ENCODE data around the gene RSPH6A. TPM values are rescaled to one million over a fixed set of nuclear protein-coding genes. Genes with fewer than 3 reads are reported as not detected.

Gene RSPH6A
- total RNA-seq, 1 experiment from 2014 or later = 0.55 TPM

DNA sequence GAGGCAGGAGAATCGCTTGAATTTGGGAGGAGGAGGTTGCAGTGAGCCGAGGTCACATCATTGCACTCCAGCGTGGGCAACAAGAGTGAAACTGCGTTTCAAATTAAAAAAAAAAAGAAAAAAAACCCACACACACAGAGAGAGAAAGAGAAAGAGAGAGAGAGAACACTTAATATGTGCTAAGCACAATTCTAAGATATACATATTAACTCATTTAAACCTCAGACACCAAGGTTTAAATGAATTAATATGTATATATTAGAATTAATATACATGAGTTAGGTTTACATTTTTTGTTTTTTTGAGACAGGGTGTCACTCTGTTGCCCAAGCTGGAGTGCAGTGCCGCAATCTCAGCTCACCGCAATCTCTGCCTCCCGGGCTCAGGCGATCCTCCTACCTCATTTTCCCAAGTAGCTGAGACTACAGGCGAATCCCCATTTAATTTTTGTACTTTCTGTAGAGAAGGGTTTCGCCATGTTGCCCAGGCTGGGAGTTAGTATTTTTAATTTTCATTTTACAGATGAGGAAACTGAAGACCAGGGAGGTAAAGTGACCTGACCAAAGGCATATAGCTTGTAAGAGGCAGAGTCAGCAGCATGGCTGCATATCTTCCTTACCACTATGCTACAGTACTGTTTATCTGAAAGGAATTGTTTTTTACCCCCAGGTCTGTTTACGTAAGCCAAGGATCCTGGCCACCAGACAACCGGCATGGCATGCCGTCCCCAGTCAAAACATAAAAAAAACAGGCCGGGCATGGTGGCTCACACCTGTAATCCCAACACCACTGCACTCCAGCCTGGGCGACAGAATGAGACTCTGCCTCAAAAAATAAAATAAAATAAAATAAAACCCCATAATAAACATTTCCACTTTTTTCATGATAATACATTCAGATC is 45.5 kb upstream of the RSPH6A start:
- H3K4me1 Mint-ChIP-seq = peaks cover 21 to 26% of the 10 kb centered on the region in 2 experiments
- no CpG with 5 or more reads among the region's 15 CpGs for WGBS (ENCODE audit: extremely low coverage, insufficient read length, low lambda C conversion rate)
- no peaks in the 10 kb centered on the region; a peak in 1 of 5 replicates for H3K9me3 Mint-ChIP-seq
- no peak overlapping the region for H3K18ac ChIP-seq (ENCODE audit: insufficient read length, low read depth, low read length)
- no peak overlapping the region for H3K4me2 ChIP-seq (ENCODE audit: insufficient read depth, insufficient read length, low read length)
- H2BK120ac ChIP-seq (ENCODE audit: low read depth, low read length, poor library complexity, severe bottlenecking) = no peak overlapping the region
- no peak overlapping the region for H3K9ac ChIP-seq (ENCODE audit: extremely low read depth, insufficient read length, low read length)
- no peak for DNase-seq
- H3T11ph ChIP-seq (ENCODE audit: low read length) = no peak overlapping the region
- H3K56ac ChIP-seq (ENCODE audit: insufficient read length, low read depth, low read length) = no peak overlapping the region
- H2BK20ac ChIP-seq (ENCODE audit: low read depth, low read length, poor library complexity, severe bottlenecking) = no peak overlapping the region
- TF ChIP-seq, protein P1, sequence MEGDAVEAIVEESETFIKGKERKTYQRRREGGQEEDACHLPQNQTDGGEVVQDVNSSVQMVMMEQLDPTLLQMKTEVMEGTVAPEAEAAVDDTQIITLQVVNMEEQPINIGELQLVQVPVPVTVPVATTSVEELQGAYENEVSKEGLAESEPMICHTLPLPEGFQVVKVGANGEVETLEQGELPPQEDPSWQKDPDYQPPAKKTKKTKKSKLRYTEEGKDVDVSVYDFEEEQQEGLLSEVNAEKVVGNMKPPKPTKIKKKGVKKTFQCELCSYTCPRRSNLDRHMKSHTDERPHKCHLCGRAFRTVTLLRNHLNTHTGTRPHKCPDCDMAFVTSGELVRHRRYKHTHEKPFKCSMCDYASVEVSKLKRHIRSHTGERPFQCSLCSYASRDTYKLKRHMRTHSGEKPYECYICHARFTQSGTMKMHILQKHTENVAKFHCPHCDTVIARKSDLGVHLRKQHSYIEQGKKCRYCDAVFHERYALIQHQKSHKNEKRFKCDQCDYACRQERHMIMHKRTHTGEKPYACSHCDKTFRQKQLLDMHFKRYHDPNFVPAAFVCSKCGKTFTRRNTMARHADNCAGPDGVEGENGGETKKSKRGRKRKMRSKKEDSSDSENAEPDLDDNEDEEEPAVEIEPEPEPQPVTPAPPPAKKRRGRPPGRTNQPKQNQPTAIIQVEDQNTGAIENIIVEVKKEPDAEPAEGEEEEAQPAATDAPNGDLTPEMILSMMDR (conservative IDR thresholded peaks at IDR 0.05) = no peak
- H2AFZ ChIP-seq (ENCODE audit: low read length) = no peak overlapping the region
- H3K14ac ChIP-seq (ENCODE audit: insufficient read depth, low read length) = no peak overlapping the region
- H3K4me3 Mint-ChIP-seq = peak overlapping the region; percentile 97 to 100; a peak in 4 of 5 replicates
- H4K20me1 ChIP-seq (ENCODE audit: control insufficient read depth, insufficient read depth, insufficient read length) = no peaks in the 10 kb centered on the region
- H3K23ac ChIP-seq (ENCODE audit: insufficient read length, low read depth, low read length) = no peak overlapping the region
- H3K36me3 Mint-ChIP-seq (ENCODE audit: insufficient read depth in 1 of 3, low read depth in 3 of 3) = peaks cover 16 to 32% (median 18%) of the 10 kb centered on the region in 3 experiments; a peak in 6 of 7 replicates
- H3K79me1 ChIP-seq (ENCODE audit: insufficient read depth, low read depth, low read length, poor library complexity, severe bottlenecking) = no peaks in the 10 kb centered on the region
- H3K27ac ChIP-seq (ENCODE audit: insufficient read length, low read depth, low read length) = no peak overlapping the region
- H2AK5ac ChIP-seq (ENCODE audit: insufficient read length, low read length) = no peak overlapping the region
- peaks cover 10% of the 10 kb centered on the region; the same call in 1 of the 2 replicates for H3K79me2 ChIP-seq (ENCODE audit: insufficient read depth, low read length)
- no peak overlapping the region; a peak in 1 of 7 replicates for H3K27ac Mint-ChIP-seq
- no peak overlapping the region for H3K4ac ChIP-seq (ENCODE audit: low read depth, low read length)
- no peak overlapping the region for H4K8ac ChIP-seq (replicated peaks; ENCODE audit: insufficient read length, low read depth, low read length)
- H2BK5ac ChIP-seq (ENCODE audit: insufficient read length, low read length) = no peak overlapping the region
- H3K23me2 ChIP-seq (ENCODE audit: insufficient read length, low read depth, low read length, poor library complexity, severe bottlenecking) = peaks cover 18% of the 10 kb centered on the region
- no peaks in the 10 kb centered on the region for H3K4me1 ChIP-seq (ENCODE audit: insufficient read depth, low read length)
- H3K27me3 Mint-ChIP-seq (ENCODE audit: low read depth) = no peaks in the 10 kb centered on the region; the same call in 1 of the 2 replicates
- H4K5ac ChIP-seq (ENCODE audit: insufficient read length, low read depth, low read length) = no peak overlapping the region
- H2BK12ac ChIP-seq (ENCODE audit: insufficient read length, low read depth, low read length) = no peak overlapping the region
- H3K9me3 ChIP-seq (ENCODE audit: control insufficient read depth, low read depth, low read length) = no peaks in the 10 kb centered on the region
- H4K91ac ChIP-seq (ENCODE audit: insufficient read length, low read depth, low read length) = no peak overlapping the region
- no peak overlapping the region for H2BK15ac ChIP-seq (ENCODE audit: low read depth, low read length)
- no peaks in the 10 kb centered on the region for H3K27me3 ChIP-seq (ENCODE audit: insufficient read depth, low read length)

All from H9 (cell line).